GM18870 (cell line): ENCODE results near the gene SEMA6D.

Experiments used
- ATAC-seq: cut with Tn5 transposase; IDR thresholded peaks from one replicate; pipeline ENCODE4 v1.9.1; 2021; ENCODE audit warnings: moderate library complexity; ENCODE audit not compliant: unreplicated experiment

Gene SEMA6D

GRCh38 chr15:47743385-47743784, 26.1 kb downstream of the SEMA6D start:
- ATAC-seq = no peak

GRCh38 chr15:47743886-47744285, 26.6 kb downstream of the SEMA6D start:
- ATAC-seq = no peak

GRCh38 chr15:47744496-47744895, 27.2 kb downstream of the SEMA6D start:
- ATAC-seq = no peak

- ATAC-seq = no peak
Measured at GRCh38 chr15:47744973-47745372, 27.7 kb downstream of the SEMA6D start.

GRCh38 chr15:47746516-47746915, 29.2 kb downstream of the SEMA6D start:
- no peak for ATAC-seq

GRCh38 chr15:47750030-47750739, 32.9 kb downstream of the SEMA6D start:
- no peak for ATAC-seq

- ATAC-seq = no peak
Measured at GRCh38 chr15:47750740-47751262, 33.5 kb downstream of the SEMA6D start.

- no peak for ATAC-seq
Measured at GRCh38 chr15:47753591-47753990, 36.3 kb downstream of the SEMA6D start.

GRCh38 chr15:47754312-47754711, 37.0 kb downstream of the SEMA6D start:
- no peak for ATAC-seq

- ATAC-seq = no peak
Measured at GRCh38 chr15:47755941-47756340, 38.6 kb downstream of the SEMA6D start.

- no peak for ATAC-seq
Measured at GRCh38 chr15:47756872-47757271, 39.6 kb downstream of the SEMA6D start.

GRCh38 chr15:47757331-47757730, 40.0 kb downstream of the SEMA6D start:
- ATAC-seq = no peak

GRCh38 chr15:47762621-47763020, 45.3 kb downstream of the SEMA6D start:
- no peak for ATAC-seq

GRCh38 chr15:47764666-47765065, 47.4 kb downstream of the SEMA6D start:
- no peak for ATAC-seq

- no peak for ATAC-seq
Measured at GRCh38 chr15:47766406-47766805, 49.1 kb downstream of the SEMA6D start.

- ATAC-seq = no peak
Measured at GRCh38 chr15:47767035-47767434, 49.7 kb downstream of the SEMA6D start.

- ATAC-seq = no peak
Measured at GRCh38 chr15:47768735-47769134, 51.4 kb downstream of the SEMA6D start.

GRCh38 chr15:47769166-47769565, 51.9 kb downstream of the SEMA6D start:
- ATAC-seq = no peak

- no peak for ATAC-seq
Measured at GRCh38 chr15:47773143-47773542, 55.8 kb downstream of the SEMA6D start.

GRCh38 chr15:47778263-47778770, 61.0 kb downstream of the SEMA6D start:
- ATAC-seq = no peak

- ATAC-seq = no peak
Measured at GRCh38 chr15:47780971-47781370, 63.7 kb downstream of the SEMA6D start.

GRCh38 chr15:47781527-47781926, 64.2 kb downstream of the SEMA6D start:
- no peak for ATAC-seq

- no peak for ATAC-seq
Measured at GRCh38 chr15:47784820-47785219, 67.5 kb downstream of the SEMA6D start.
